Spleen (tissue), 11 donors: ENCODE measurements around the gene SORCS1. TPM values are rescaled to one million over a fixed set of nuclear protein-coding genes. Genes with fewer than 3 reads are reported as not detected.

Experiments used
- DNase-seq: peaks from one replicate; pipeline ENCODE4 v3.0.0-alpha.2; 2020
- H3K27ac ChIP-seq, 8 donors: fragments of 200-600 bp; sonication (generic) in 7 of 8; 1 replicate in 4 of 8; 2 replicates in 4 of 8; pipeline versions ENCODE4 v1.5.0 to v1.8.0; 2016 to 2021; ENCODE audit warnings: inconsistent platforms in 4 of 8, mild to moderate bottlenecking in 4 of 8, moderate library complexity in 1 of 8
- H3K27me3 ChIP-seq, 7 donors: fragments of 200-600 bp; sonication (generic) in 6 of 7; replicated peaks in 1 of 7; 1 replicate in 4 of 7; 2 replicates in 3 of 7; pipeline versions ENCODE4 v1.5.0 to v1.8.0; 2016 to 2021; ENCODE audit warnings: inconsistent platforms in 3 of 7, mild to moderate bottlenecking in 1 of 7
- H3K36me3 ChIP-seq, 6 donors: fragments of 200-600 bp; sonication (generic) in 5 of 6; 1 replicate in 4 of 6; 2 replicates in 2 of 6; pipeline versions ENCODE4 v1.5.0 to v1.8.0; 2016 to 2021; ENCODE audit warnings: inconsistent platforms in 2 of 6
- H3K4me1 ChIP-seq, 6 donors: fragments of 200-600 bp; sonication (generic) in 5 of 6; 1 replicate in 3 of 6; 2 replicates in 3 of 6; pipeline versions ENCODE4 v1.5.0 to v1.8.0; 2016 to 2021; ENCODE audit warnings: inconsistent platforms in 3 of 6
- H3K4me3 ChIP-seq, 8 donors: fragments of 200-600 bp; sonication (generic) in 7 of 8; 1 replicate in 4 of 8; 2 replicates in 4 of 8; pipeline versions ENCODE4 v1.5.0 to v1.8.0; 2016 to 2021; ENCODE audit warnings: inconsistent platforms in 4 of 8, mild to moderate bottlenecking in 4 of 8, moderate library complexity in 2 of 8
- H3K9me3 ChIP-seq, 8 donors: fragments of 200-600 bp; sonication (generic) in 7 of 8; 1 replicate in 4 of 8; 2 replicates in 4 of 8; pipeline versions ENCODE4 v1.5.0 to v1.8.0; 2016 to 2021; ENCODE audit warnings: inconsistent platforms in 4 of 8
- CTCF ChIP-seq, 11 experiments: fragments of 200-600 bp in 7 of 11; fragments of 450-650 bp in 4 of 11; sonication (generic) in 4 of 11; IDR thresholded peaks in 8 of 11; conservative IDR thresholded peaks in 3 of 11; 1 replicate in 7 of 11; 2 replicates in 4 of 11; pipeline versions ENCODE4 v1.4.0 to v1.8.0; 2016 to 2021; ENCODE audit warnings: antibody characterized with exemption in 11 of 11, inconsistent platforms in 4 of 11, mild to moderate bottlenecking in 1 of 11
- POLR2A ChIP-seq, 3 donors: fragments of 450-650 bp; IDR thresholded peaks; one replicate each; pipeline ENCODE4 v1.5.1; 2017; ENCODE audit warnings: antibody characterized with exemption in 3 of 3, mild to moderate bottlenecking in 1 of 3
- POLR2AphosphoS5 ChIP-seq, 3 donors: sonication (generic); formaldehyde crosslinking; IDR thresholded peaks; one replicate each; pipeline ENCODE4 v1.5.1; 2017; ENCODE audit warnings: antibody characterized with exemption in 3 of 3
- WGBS, 5 donors: extraction: QIAGEN DNeasy Blood & Tissue Kit in 3 of 5; methylation state at CpG; one replicate each; pipeline versions ENCODE4 v1.1.5 to v1.1.7; 2013 to 2018; 5-methylcytosine and 5-hydroxymethylcytosine counted together
- intact Hi-C: fragments of 100-400 bp; cut with DNase I; formaldehyde crosslinking; loops from one replicate; pipeline ENCODE4 v1.15.0; 2023; ENCODE audit warnings: low total_unique reads
- polyA plus RNA-seq, 3 donors: library from polyadenylated mRNA; stranded (reverse); fragments of 200-250 nt; gene quantifications; one replicate each; pipeline ENCODE4 v1.2.1, GENCODE V29; 2013
- total RNA-seq, 7 donors: library from RNA; depleted of rRNA in 3 of 7; stranded (reverse); fragments of >200 nt in 3 of 7; fragmentation: NEBNext Ultra II Directional in 4 of 7; extraction: Animal tissue kit (Norgen Biotek cat#: 25700) in 4 of 7; gene quantifications; one replicate each; pipeline versions ENCODE4 v1.1.0 to v1.2.1, GENCODE V29; 2016 to 2021
- donor health status: healthy with polysubstance abuse.
- donor health status: DM: no; HTN: no; CAD: no; lungs with moderate emphysema.
- donor health status: DM: no; HTN: no; CAD: no.
- donor health status: Bipolar disorder and iron deficiency.
- donor health status: healthy.
- donor health status: DM: no; HTN: no; CAD: no.
- donor health status: DM: yes; HTN: yes; CAD: no.

SORCS1 gene
- total and polyA plus RNA-seq, 10 donors = 0.67 to 2.7 (median 1.6) TPM

- 57 to 63% (median 62%) methylated on average over 5 of the region's 5 CpGs for WGBS, 5 donors
These were observed 550.2 kb downstream of the SORCS1 start for GRCh38 chr10:106614293-106614692.

GRCh38 chr10:106612381-106612780 is 552.1 kb downstream of the SORCS1 start:
- H3K4me1 ChIP-seq = no peaks in the 10 kb centered on the region
- H3K4me3 ChIP-seq = no peak overlapping the region
- no peaks in the 10 kb centered on the region for H3K27me3 ChIP-seq
- no peak overlapping the region for H3K27ac ChIP-seq
- no peaks in the 10 kb centered on the region for H3K36me3 ChIP-seq
- no peak for DNase-seq
- TF ChIP-seq POLR2AphosphoS5 (IDR thresholded peaks at IDR 0.05) (no peak), CTCF (IDR thresholded peaks at IDR 0.05 in 8 of 11, conservative IDR thresholded peaks at IDR 0.05 in 3 of 11) (no peak), POLR2A (IDR thresholded peaks at IDR 0.05) (no peak)
- 81 to 97% (median 89%) methylated on average over 6 of the region's 6 CpGs for WGBS, 5 donors
- intact Hi-C loops = no loop called here
- no peaks in the 10 kb centered on the region for H3K9me3 ChIP-seq

More at GRCh38 chr10:106614293-106614692, 550.2 kb downstream of the SORCS1 start:
- intact Hi-C loops = no loop called here
- H3K4me3 ChIP-seq = no peak overlapping the region
- no peaks in the 10 kb centered on the region for H3K27me3 ChIP-seq
- no peak for DNase-seq
- no peaks in the 10 kb centered on the region for H3K36me3 ChIP-seq
- H3K27ac ChIP-seq = no peak overlapping the region
- TF ChIP-seq POLR2AphosphoS5 (IDR thresholded peaks at IDR 0.05) = no peak
- TF ChIP-seq CTCF (IDR thresholded peaks at IDR 0.05 in 8 of 11, conservative IDR thresholded peaks at IDR 0.05 in 3 of 11) = no peak
- TF ChIP-seq POLR2A (IDR thresholded peaks at IDR 0.05) = no peak
- H3K4me1 ChIP-seq = no peaks in the 10 kb centered on the region
- H3K9me3 ChIP-seq = no peaks in the 10 kb centered on the region

- intact Hi-C loops = no loop called here
- H3K9me3 ChIP-seq = no peaks in the 10 kb centered on the region
- no peaks in the 10 kb centered on the region for H3K4me1 ChIP-seq
- H3K27me3 ChIP-seq = no peaks in the 10 kb centered on the region
- no peaks in the 10 kb centered on the region for H3K36me3 ChIP-seq
- TF ChIP-seq CTCF (IDR thresholded peaks at IDR 0.05 in 8 of 11, conservative IDR thresholded peaks at IDR 0.05 in 3 of 11) (no peak), POLR2AphosphoS5 (IDR thresholded peaks at IDR 0.05) (no peak)
- WGBS, 5 donors = 58 to 68% (median 65%) methylated on average over 3 of the region's 3 CpGs
- H3K4me3 ChIP-seq = no peak overlapping the region
- no peak overlapping the region for H3K27ac ChIP-seq
- DNase-seq = no peak
These were observed 554.8 kb downstream of the SORCS1 start for GRCh38 chr10:106609470-106610266.

GRCh38 chr10:106608066-106608465 is 556.4 kb downstream of the SORCS1 start:
- DNase-seq = no peak
- H3K4me3 ChIP-seq = no peak overlapping the region
- H3K27ac ChIP-seq = no peak overlapping the region
- no peaks in the 10 kb centered on the region for H3K9me3 ChIP-seq
- H3K36me3 ChIP-seq = no peaks in the 10 kb centered on the region
- H3K27me3 ChIP-seq = peaks cover 0 to 4% (median 0%) of the 10 kb centered on the region in 7 donors
- TF ChIP-seq POLR2A (IDR thresholded peaks at IDR 0.05) (no peak), CTCF (IDR thresholded peaks at IDR 0.05 in 8 of 11, conservative IDR thresholded peaks at IDR 0.05 in 3 of 11) (no peak), POLR2AphosphoS5 (IDR thresholded peaks at IDR 0.05) (no peak)
- no peaks in the 10 kb centered on the region for H3K4me1 ChIP-seq
- intact Hi-C loops = no loop called here
- WGBS, 5 donors = 62 to 98% (median 88%) methylated on average over 1 of the region's 1 CpG
